GM13977 (cell line): Measurements from ENCODE around the gene CASK.

ENCODE experiments used
- DNase-seq: peaks from one replicate; pipeline ENCODE4 v3.0.0; 2012; ENCODE audit warnings: low spot score
- in situ Hi-C: fragments of 300-500 bp; cut with MboI; formaldehyde crosslinking; loops from one replicate; pipeline ENCODE4 v1.12.0; 2022; ENCODE audit warnings: low sequenced_read_pairs, low pct_unique_long_range_greater_than_20kb, mixed read lengths, inconsistent platforms; ENCODE audit not compliant: unreplicated experiment
- TF ChIP-seq, protein P1 (sequence below): IDR thresholded peaks from 2 replicates; pipeline ENCODE4 v1.5.1; 2012; ENCODE audit warnings: mild to moderate bottlenecking, control low read depth; ENCODE audit not compliant: insufficient read depth; ENCODE audit errors: extremely low read depth, missing control alignments

CASK gene

DNA sequence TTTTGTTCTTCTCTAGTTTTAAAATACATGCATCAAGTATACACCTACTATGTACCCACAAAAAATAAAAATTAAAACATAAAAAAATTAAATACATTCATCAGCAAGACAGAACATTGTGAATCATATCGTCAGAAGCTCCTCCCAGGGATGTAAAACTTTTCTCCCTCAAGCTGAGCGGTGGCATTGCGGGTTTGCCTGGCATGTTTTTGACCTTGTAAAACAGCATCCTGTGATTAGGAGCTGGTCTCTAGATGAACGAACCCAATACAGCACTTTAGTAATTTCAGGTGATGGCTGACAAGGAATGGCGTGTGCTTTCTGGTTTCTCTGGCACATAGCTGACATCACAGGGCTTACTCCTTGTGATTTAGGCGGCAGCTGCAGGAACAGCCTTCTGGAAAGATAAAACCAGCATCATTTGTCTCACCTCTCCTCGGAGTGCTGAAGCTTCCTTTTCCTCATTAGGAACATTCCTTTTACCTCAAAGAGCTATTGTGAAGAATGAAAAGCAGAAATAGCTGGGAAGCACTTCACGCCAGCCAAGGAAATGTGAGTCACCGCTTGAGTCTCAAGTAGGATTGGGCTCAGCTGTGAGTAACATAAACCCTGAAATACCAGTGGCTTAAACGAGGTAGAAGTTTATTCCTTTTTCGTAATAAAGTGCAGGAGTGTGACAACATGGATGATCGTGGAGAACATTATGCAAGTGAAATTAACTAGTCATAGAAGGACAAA, 431.9 kb downstream of the CASK start:
- DNase-seq = no peak
- TF ChIP-seq, protein P1, sequence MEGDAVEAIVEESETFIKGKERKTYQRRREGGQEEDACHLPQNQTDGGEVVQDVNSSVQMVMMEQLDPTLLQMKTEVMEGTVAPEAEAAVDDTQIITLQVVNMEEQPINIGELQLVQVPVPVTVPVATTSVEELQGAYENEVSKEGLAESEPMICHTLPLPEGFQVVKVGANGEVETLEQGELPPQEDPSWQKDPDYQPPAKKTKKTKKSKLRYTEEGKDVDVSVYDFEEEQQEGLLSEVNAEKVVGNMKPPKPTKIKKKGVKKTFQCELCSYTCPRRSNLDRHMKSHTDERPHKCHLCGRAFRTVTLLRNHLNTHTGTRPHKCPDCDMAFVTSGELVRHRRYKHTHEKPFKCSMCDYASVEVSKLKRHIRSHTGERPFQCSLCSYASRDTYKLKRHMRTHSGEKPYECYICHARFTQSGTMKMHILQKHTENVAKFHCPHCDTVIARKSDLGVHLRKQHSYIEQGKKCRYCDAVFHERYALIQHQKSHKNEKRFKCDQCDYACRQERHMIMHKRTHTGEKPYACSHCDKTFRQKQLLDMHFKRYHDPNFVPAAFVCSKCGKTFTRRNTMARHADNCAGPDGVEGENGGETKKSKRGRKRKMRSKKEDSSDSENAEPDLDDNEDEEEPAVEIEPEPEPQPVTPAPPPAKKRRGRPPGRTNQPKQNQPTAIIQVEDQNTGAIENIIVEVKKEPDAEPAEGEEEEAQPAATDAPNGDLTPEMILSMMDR = no peak
- in situ Hi-C loops = no loop called here

GRCh38 chrX:41490446-41490845, 432.9 kb downstream of the CASK start:
- in situ Hi-C loops = no loop called here
- DNase-seq = no peak
- TF ChIP-seq, protein P1 = no peak

DNA sequence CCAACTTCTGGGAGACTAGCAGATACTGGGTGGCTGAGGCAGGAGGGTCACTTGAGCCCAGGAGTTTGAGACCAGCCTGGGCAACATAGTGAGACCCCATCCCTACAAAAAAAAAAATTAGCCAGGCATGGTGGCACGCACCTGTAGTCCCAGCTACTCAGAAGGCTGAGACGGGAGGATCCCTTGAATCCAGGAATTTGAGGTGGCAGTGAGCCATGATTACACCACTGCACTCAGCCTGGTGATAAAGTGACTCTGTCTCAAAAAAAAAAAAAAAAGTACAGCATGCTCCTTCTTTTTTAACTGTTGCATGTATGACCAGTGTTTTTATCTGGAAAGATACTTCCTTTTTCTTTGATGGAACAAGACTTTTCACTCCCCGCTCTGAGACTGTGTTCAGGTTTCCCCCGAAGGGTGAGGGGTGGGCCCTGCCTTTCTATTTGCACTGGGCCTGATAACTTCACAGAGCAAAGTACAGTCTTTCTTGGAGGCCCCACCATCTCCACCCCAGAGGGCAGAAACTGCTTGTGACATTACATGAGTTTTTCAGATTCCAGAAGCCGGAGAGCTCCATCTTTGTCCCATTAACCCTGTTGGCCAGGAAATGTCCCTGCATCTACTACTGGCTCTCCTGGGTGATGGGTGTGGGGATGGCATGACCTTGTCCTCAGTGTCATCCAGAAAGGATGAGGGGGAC, 441.1 kb downstream of the CASK start:
- DNase-seq = no peak
- TF ChIP-seq, protein P1 = no peak
- in situ Hi-C loops = no loop called here

DNA sequence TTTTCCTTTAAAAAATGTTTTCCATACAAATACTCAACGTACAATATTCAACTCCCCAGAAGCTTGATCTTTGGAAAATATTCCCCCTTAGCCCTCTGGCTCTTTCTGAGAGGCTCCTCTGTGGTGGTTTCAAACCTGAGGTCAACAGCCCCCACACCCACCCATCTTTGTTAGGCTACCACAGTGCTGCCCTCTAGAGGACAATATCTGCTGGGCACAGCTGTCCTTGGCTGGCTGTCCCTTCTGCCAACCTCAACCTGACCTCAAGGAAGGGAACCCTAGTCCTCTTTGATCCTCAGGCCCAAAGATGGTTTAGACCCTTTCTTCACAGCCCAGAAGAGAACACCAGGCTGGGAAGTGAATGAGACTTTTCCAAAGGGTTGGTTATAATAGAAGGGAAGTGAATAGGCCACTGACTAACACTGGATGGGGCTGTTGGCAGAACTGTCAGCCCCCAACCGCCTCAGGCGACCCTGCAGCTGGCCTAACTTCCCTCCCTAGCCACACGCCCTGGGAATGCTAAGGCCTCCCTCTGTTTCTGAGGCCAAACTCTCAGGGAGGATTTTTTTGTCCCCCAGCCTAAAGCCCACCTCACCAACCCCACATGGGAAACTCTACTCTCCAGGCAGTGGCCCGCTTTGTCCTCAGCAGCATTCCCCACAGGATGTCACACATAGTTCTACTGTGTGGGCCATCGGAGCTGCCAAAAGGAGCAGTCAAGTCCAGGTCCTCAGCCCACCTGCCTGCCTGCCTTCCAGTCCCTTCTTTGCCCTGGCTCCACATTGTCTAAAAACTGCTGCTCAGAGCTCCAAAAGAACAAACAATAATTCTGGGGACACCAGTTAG, 441.9 kb downstream of the CASK start:
- TF ChIP-seq, protein P1 = peak; percentile 64
- in situ Hi-C loops = no loop called here
- peak; percentile 61 for DNase-seq

- TF ChIP-seq, protein P1 = no peak
- in situ Hi-C loops = no loop called here
- DNase-seq = no peak
Measured at GRCh38 chrX:41480508-41481260, 442.7 kb downstream of the CASK start.
